GM18499 (cell line): ENCODE data around the gene AP1S1.
"Not testable (repeated sequence)": the region's sequence is repeated elsewhere in the genome, so short reads cannot be mapped to it uniquely, and the experiment has no call there.

ENCODE experiments used
- ATAC-seq: cut with Tn5 transposase; IDR thresholded peaks from one replicate; pipeline ENCODE4 v1.9.1; 2021; ENCODE audit warnings: moderate number of reproducible peaks; ENCODE audit not compliant: insufficient read depth, unreplicated experiment

AP1S1 gene

GRCh38 chr7:101124376-101125056 lies 29.8 kb upstream of the AP1S1 start:
- no peak for ATAC-seq

GRCh38 chr7:101125989-101126650 lies 28.2 kb upstream of the AP1S1 start:
- no peak for ATAC-seq

- no peak for ATAC-seq
Observed at GRCh38 chr7:101126651-101127459, 27.4 kb upstream of the AP1S1 start, which contains the start of gene SERPINE1. Gene SERPINE1 (plus strand): TSS chr7:101127104. CDS start chr7:101128394, 1,290 bp downstream.

GRCh38 chr7:101127460-101128039 lies 26.7 kb upstream of the AP1S1 start:
- ATAC-seq: no peak

- ATAC-seq: no peak
Observed at GRCh38 chr7:101128040-101128834, 26.0 kb upstream of the AP1S1 start.

- no peak for ATAC-seq
Observed at GRCh38 chr7:101129603-101130117, 24.6 kb upstream of the AP1S1 start.

GRCh38 chr7:101132626-101133600 lies 21.4 kb upstream of the AP1S1 start:
- ATAC-seq: not testable (repeated sequence)

GRCh38 chr7:101133621-101134398 lies 20.5 kb upstream of the AP1S1 start:
- ATAC-seq: no peak

GRCh38 chr7:101134399-101134980 lies 19.8 kb upstream of the AP1S1 start:
- ATAC-seq: no peak

- no peak for ATAC-seq
Observed at GRCh38 chr7:101137651-101138212, 16.5 kb upstream of the AP1S1 start.

- ATAC-seq: no peak
Observed at GRCh38 chr7:101138213-101138870, 15.9 kb upstream of the AP1S1 start.

- ATAC-seq: no peak
Observed at GRCh38 chr7:101140339-101140699, 14.0 kb upstream of the AP1S1 start.

GRCh38 chr7:101140746-101141382 lies 13.4 kb upstream of the AP1S1 start:
- no peak for ATAC-seq

- no peak for ATAC-seq
Observed at GRCh38 chr7:101151908-101152651, 2.2 kb upstream of the AP1S1 start.

- no peak for ATAC-seq
Observed at GRCh38 chr7:101154693-101155102, 422 bp downstream of the AP1S1 start.

GRCh38 chr7:101155303-101155702 lies 1.0 kb downstream of the AP1S1 start:
- no peak for ATAC-seq
